ENCODE results near the gene FTO. TPM values are rescaled to one million over a fixed set of nuclear protein-coding genes. Genes with fewer than 3 reads are reported as not detected.

The FTO gene
- polyA plus RNA-seq, 1 donor, result 55.1 TPM

- DNase-seq, result no peak
These were observed 356.9 kb downstream of the FTO start for GRCh38 chr16:54060599-54061421.

- no peak for DNase-seq
These were observed 357.5 kb downstream of the FTO start for GRCh38 chr16:54061454-54061853.

- DNase-seq, result no peak
These were observed 358.7 kb downstream of the FTO start for GRCh38 chr16:54062361-54063278.

DNA sequence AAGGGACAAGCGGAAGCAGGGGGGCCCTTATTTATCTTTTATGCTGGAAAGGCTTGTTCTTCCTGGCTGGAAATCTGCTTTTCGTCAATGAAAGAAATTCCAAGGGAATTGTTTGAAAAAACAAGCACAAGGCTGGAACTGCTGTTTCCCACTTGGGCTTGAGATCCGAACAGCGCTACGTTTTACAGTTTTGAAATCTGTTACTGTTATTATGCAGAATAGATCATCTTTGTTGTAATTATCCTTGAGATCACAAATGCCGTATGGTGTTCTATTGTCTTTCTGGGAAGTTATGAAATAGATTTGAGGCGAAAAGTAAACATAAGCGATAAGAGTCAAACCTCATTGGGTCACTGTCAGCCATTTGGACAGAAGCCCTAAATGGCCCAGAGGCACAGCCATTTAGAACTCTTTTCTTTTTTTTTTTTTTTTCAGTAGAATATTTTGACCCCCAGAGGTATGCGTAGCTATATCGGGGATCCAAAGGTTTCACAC lies 359.4 kb downstream of the FTO start:
- no peak for DNase-seq

DNA sequence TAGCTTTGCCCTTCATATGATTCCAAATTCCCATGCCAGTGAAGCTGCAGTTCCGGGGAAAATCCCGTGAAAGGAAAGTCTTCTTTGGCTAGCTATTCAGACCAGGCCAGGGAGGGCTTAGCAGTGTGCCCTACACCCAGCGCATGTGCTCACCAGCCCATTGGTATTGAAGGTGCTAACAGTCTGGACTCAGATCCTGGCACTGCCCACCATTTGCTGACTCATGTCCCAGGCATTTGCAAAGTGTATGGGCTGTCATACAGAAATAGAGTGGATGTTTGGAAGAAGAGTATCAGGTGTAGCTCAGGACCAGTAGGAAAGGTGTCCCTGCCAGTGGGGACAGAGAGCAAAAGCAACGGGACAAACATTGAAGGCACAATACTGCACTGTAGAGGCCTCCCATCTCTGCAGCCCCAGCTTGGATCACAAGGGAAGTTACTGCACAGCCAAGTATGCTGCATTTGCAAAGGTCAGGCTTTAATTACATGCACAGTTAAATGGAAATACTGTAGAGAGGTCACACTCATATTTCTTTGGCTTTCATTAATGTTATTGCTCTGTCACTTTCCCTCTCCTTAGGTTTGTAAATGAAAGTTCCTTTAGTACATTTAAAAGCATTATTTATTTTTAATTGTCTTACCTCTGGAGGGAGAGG lies 362.6 kb downstream of the FTO start:
- DNase-seq, result no peak

- no peak for DNase-seq
These were observed 363.5 kb downstream of the FTO start for GRCh38 chr16:54067322-54068065.

- no peak for DNase-seq
These were observed 364.3 kb downstream of the FTO start for GRCh38 chr16:54068212-54068611.

DNA sequence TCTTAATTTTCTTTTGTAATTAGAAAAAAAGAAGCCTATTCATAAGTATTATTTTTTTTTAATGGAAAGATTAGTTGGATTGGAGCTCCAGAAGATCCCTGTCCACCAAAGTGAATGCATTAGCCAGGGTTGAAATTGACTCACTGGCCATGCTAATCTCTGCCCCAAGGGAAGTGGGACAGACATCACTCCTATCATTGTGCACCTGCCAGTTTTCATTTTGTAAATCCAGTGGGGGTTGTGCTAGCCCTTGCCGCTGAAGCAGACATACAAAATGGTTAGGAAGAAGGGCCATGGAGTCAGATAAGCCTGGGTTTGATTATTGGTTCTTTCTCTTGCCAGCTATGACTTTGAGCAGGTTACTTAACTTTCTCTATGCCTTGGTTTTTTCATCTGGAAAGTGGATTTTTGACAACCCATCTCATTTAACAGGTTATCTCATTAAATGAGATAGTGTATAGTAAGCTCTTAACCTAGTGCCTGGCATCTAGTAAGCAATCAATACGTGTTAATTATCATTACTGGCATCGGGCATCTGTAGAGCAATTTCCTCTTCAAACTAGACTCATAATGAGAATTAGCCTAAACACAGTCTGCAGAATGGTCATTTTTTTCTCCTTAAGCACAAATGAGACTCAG lies 365.8 kb downstream of the FTO start:
- DNase-seq, result no peak

DNA sequence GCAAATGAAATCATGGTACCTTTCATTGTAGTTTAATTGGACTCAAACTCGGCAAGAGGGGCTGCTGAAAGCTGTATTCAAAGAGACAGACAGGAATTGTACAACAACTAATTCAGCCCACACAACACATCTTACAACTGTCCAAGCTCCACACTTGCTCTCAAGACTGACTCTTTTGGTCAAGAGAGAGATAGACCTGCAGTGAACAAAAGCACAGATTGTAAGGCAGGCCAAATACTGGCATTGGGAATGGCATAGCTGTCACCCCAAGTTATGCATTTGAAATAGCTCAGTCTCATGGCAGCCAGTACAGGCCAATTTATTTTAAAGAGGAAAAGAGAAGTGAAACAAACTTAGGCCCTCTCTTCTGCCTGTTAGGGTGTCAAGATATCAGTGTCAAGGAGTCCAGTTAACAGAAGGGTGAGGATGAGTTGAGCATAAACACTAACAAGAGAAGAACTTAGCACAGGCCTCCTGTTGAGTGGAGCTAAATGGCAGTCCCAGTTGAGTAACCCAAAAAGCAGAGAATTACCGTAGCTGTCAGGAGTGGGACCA lies 366.9 kb downstream of the FTO start:
- DNase-seq, result no peak

DNA sequence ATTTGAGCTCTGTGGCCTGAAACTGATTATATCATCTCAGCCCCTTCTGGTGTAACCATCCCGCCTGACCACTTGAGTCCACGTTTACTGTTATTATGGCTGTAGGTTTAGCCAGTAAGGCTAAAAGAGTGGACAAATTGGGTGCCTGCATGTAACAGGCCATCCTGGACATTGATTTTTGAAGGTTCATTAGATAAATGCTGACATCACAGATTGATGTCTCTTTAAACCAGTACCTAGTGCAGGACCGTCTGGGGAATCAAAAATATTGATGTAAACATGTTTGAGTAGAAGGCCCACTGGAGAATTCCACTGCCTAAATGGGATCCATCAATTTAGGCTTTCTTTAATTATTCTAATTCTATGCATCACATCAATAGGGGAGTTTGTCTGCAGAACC lies 367.6 kb downstream of the FTO start:
- DNase-seq, result no peak

- DNase-seq, result no peak
These were observed 368.3 kb downstream of the FTO start for GRCh38 chr16:54072237-54072636.

- DNase-seq, result no peak
These were observed 369.4 kb downstream of the FTO start for GRCh38 chr16:54073356-54073755.

DNA sequence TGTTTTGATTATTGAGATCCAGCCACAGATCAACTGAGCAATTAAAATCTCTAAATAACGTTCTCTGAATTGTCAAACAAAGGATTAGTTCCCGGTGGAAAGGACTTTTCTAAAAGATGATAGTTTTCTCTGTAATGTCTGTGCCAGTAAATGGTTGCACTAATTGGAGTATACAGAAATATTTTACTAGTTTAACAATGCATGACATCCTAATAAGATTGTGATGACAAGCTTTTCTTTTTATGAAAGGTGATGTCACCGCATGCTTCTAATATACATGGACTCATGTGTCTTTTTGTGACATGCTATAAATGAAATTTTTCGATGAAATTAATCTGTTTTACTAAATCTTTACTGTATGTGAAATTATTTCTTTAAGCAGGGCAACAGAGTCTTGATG lies 371.5 kb downstream of the FTO start:
- no peak for DNase-seq

GRCh38 chr16:54076006-54076504 lies 372.1 kb downstream of the FTO start:
- DNase-seq, result no peak

DNA sequence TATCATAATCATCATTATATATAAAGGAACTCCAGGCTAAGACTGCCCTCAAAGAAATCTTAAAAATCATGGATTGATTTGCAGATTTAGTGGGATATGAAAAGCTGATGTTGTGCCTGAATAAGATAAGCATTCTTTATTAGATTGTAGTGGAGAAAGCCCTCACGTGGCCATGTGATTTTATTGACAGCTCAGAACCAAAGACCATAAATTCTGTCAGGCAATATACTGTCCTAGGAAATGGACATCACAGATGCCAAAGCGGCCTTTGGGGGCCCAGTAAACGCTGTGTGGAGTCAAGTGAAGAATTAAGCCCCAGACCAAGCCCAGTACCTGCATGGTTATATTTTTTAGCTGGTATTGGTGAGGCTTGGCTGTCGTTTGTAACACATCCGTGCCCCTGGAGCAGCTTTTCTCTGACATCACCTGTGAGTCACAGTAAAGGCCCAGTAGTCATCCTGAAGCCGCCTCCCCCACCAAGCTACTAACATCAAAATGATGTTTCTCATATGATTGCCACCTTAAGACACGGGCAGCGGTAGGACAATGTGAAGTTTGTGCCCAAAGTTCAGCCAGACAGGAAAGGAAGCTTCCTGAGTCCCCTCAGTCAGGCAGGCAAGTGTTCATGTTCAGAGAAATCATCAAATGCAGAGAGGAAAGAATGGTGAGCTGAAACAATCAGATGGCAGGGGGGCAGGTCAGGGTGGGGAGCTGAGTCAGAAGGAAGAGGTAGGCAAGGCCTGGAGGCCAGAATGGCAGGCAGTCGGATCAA lies 373.3 kb downstream of the FTO start:
- DNase-seq, result no peak

DNA sequence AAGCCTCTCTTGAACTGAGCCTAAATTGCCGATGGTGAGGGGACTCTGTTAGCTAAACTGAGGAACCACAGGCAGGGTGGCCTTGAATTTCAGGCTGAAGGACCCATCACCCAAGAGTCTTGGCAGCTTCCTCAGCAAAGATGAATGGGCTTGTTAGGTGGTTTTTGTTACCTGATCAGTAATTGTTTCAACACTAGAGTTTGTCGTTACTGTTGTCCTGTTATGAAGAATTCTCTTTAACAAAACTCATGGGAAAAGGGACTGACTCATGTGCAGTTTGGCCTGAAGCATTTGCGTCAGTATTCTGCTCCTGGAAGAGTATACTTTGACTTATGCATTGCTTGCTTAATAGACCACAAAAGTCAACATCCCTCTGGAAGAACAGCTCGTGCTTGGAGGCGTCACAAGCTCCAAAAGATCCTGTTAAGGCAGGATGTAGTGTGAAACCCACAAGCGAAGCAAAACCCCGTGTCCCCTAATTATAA lies 376.6 kb downstream of the FTO start:
- DNase-seq, result no peak

DNA sequence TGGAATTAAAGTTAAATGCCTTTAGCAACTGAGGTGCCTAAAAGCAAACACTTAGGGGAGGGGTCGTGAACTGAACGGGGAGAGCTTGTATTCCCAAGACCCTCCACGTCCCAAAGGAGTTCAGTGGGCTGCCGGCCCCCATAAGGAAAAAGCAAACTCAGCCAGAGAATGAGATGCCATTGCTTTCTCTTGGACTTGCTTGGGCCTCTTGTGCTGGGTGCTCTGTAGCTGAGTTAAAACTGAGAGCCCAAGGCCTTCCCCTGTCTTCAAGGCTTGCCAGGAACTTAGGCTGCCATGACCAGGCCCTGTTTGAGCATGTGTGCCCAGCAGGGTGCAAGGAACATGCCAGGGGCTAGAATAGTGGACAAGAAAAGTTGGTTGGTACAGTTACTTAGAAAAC lies 382.8 kb downstream of the FTO start:
- no peak for DNase-seq

GRCh38 chr16:54090602-54091001 lies 386.6 kb downstream of the FTO start:
- no peak for DNase-seq

DNA sequence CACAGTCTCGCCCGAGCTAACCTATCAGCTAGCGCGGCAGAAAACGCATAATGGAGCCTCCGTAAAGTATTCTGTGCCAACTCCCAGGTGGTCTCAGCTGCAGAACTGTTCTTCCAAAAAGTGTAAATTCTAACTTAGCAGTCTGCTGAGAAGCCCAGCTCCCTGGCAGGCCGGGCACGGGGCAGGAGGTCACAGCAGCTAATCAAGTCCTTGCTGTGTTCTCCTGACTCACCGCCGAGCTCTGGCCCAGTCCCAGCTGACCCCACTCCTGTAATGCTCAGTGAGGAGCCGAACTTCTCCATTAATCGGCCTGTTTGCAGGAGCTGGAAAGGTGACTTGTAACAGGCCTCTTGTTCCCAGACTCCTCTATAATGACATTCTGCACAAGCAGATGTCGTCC lies 389.3 kb downstream of the FTO start:
- no peak for DNase-seq

DNA sequence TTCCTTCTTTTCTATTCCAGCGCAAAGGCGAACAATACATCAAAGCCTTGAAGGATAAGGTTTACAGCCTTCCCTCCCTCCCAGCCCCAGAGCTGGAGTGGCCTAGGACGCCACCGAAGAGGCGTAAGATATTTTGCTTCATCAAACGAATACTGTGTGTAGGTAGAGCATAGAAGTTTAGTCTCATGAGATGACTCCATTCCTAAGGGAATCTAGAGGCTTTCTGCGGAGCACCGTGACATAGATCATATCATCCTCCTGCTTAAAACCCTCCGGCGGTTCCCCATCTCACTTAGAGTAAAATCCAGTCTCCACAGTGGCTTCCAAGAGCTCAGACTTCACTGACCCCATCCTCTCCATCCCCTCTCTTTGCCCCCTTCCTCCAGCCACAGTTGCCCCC lies 390.7 kb downstream of the FTO start:
- DNase-seq, result no peak
